RWPE1 (cell line): ENCODE measurements around the gene PDCL2.

Experiments
- CTCF ChIA-PET: fragments of 350-600 bp; sonication (Branson Sonifier 250); formaldehyde crosslinking; extraction: SDS; loops from one replicate; lab custom pipeline; 2021; lab: Yijun Ruan, JAX
- POLR2A ChIA-PET: fragments of 400-600 bp; formaldehyde crosslinking; extraction: SDS; loops from one replicate; lab custom pipeline; 2020; ENCODE audit warnings: antibody characterized with exemption; ENCODE audit not compliant: low non-redundant PET; lab: Yijun Ruan, JAX
- DNase-seq: peaks from one replicate; pipeline ENCODE4 v3.0.0; 2012; ENCODE audit warnings: low spot score
- H3K27ac ChIP-seq: fragments of 450-650 bp; 2 replicates; pipeline ENCODE4 v1.5.1; 2017
- TF ChIP-seq, protein P1 (sequence below): fragments of 450-650 bp; conservative IDR thresholded peaks from 2 replicates; pipeline ENCODE4 v1.5.1; 2017; ENCODE audit warnings: low read depth, mild to moderate bottlenecking

Gene PDCL2

DNA sequence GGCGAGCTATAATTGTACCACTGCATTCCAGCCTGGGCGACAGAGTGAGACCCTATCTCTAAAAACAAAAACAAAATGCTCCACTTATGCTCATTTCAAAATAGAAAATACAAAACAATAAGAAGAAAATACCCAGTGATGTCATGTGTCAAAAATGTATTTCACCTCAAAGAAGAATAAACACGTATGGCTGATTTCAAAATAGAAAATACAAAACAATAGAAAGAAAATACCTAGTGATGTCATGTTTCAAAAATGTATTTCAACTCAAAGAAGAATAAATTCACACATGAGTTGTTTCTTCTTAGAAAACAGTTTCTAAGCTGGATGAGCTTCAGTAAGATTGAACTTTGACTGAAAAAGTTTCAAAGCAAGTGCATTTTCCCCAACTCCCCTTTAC, 20.3 kb upstream of the PDCL2 start:
- TF ChIP-seq, protein P1, sequence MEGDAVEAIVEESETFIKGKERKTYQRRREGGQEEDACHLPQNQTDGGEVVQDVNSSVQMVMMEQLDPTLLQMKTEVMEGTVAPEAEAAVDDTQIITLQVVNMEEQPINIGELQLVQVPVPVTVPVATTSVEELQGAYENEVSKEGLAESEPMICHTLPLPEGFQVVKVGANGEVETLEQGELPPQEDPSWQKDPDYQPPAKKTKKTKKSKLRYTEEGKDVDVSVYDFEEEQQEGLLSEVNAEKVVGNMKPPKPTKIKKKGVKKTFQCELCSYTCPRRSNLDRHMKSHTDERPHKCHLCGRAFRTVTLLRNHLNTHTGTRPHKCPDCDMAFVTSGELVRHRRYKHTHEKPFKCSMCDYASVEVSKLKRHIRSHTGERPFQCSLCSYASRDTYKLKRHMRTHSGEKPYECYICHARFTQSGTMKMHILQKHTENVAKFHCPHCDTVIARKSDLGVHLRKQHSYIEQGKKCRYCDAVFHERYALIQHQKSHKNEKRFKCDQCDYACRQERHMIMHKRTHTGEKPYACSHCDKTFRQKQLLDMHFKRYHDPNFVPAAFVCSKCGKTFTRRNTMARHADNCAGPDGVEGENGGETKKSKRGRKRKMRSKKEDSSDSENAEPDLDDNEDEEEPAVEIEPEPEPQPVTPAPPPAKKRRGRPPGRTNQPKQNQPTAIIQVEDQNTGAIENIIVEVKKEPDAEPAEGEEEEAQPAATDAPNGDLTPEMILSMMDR = no peak
- ChIA-PET CTCF (no interaction called here), POLR2A (no interaction called here)
- H3K27ac ChIP-seq = peak overlapping the region; percentile 22; the same call in 1 of the 2 replicates
- DNase-seq = no peak

DNA sequence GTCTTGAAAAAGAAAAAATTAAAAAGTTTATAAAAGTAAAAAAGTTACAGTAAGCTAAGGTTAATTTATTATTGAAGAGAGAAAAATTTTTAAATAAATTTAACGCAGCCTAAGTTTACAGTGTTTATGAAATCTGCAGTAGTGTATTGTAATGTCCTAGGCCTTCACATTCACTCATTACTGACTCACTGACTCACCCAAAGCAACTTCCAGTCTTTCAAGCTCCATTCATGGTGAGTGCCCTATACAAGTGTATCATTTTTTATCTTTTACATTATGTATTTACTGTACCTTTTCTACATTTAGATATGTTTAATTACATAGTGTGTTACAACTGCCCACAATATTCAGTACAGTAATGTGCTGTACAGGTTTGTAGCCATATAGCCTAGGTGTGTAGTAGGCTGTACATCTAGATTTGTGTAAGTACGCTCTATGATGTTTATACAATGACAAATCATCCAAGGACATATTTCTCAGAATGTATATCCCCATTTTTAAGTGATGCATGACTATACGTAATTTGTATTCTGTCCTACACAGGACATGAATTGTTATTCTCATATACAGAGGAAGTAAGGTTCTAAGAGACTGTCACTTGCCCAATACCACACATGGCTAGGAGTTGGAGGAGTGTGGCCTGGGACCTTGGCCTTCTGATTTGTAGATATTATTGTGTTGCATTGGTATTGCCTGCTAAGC, 19.5 kb upstream of the PDCL2 start:
- peak overlapping the region; percentile 53 for H3K27ac ChIP-seq
- ChIA-PET CTCF (no interaction called here), POLR2A (no interaction called here)
- TF ChIP-seq, protein P1 = no peak
- no peak for DNase-seq

DNA sequence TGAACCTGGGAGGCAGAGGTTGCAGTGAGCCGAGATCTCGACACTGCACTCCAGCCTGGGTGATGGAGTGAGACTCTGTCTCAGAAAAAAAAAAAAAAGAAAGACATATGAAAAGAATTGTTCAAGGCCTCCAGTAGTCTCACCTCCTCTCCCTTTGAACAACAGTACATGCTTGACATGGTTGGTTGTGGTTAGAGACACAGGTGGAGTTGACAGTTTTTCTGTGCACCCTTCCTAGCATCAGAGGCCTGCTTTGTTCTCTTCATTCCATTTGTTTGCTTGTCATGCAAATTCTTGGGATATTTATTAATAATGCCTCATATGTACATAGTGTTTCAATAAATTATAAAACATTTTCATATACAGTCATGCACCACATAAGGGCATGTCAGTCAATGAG, 18.3 kb upstream of the PDCL2 start:
- H3K27ac ChIP-seq = peak overlapping the region; percentile 98
- DNase-seq = no peak
- CTCF ChIA-PET = interaction anchor here (0.6 to 1.2 kb wide), 3 partner anchors 8 to 304 kb away, joined by 3 to 4 read pairs (median 4); no protein-coding TSS in a partner anchor
- POLR2A ChIA-PET = interaction anchor here (0.6 kb wide), 1 partner anchor 222 kb away, joined by 4 read pairs; no protein-coding TSS in a partner anchor
- TF ChIP-seq, protein P1 = no peak

DNA sequence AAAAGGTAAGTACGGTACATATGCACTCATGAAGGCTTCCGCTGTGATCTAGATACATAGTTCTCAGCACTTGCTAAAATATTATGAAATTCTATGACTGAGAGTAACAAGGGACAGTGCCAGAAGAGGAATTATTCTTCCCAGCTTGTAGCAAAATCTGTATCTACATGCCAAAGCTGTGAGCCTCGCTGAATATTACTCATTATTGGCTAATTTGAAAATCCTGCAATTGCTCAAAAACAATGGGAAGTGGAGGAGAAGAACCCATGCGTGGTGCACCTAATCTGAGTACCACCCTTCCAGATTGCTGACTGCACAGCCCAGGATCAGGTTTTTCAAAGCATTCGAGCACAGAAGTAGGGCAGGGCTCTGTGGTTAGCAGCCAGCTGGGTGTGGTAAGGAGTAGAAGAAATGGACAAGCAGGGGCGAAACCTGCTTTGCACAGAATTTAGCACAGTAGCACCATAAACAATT, 17.4 kb upstream of the PDCL2 start:
- TF ChIP-seq, protein P1 = no peak
- POLR2A ChIA-PET = interaction anchor here (0.6 to 0.7 kb wide), 2 partner anchors 214 to 221 kb away, joined by 4 to 7 read pairs; no protein-coding TSS in a partner anchor
- H3K27ac ChIP-seq = peak overlapping the region; percentile 98

DNA sequence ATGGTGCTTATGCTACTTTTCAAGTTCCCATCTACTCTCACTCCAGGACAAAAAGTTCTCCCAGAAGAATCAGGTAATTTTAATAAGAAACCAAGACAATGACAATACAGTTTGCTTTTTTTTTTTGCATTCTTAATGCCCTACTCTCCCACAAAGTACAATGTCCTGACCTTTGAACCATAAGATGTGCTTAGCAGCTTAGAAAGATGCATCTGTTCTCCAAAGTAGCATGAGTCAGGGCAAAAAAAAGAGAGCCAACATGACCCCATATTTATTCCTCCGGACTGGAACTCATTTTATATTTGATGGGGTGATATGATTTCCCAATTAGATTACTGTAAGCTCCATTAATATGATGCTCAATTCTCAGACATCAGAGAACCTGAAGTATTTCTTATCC, 16.5 kb upstream of the PDCL2 start:
- TF ChIP-seq, protein P1 = no peak
- ChIA-PET CTCF (interaction anchor here (0.7 kb wide), 1 partner anchor 62 kb away, joined by 3 read pairs; the partner anchor contains the start of gene CLOCK), POLR2A (interaction anchor here (0.5 to 0.7 kb wide), 2 partner anchors 64 to 214 kb away, joined by 3 to 7 read pairs; no protein-coding TSS in a partner anchor)
- DNase-seq = no peak
- no peak overlapping the region for H3K27ac ChIP-seq

More for the DNA sequence above, 17.4 kb upstream of the PDCL2 start:
- peak; percentile 91 for DNase-seq
- CTCF ChIA-PET = interaction anchor here (0.6 to 1.2 kb wide), 4 partner anchors 9 to 161 kb away, joined by 3 to 4 read pairs (median 3); no protein-coding TSS in a partner anchor

DNA sequence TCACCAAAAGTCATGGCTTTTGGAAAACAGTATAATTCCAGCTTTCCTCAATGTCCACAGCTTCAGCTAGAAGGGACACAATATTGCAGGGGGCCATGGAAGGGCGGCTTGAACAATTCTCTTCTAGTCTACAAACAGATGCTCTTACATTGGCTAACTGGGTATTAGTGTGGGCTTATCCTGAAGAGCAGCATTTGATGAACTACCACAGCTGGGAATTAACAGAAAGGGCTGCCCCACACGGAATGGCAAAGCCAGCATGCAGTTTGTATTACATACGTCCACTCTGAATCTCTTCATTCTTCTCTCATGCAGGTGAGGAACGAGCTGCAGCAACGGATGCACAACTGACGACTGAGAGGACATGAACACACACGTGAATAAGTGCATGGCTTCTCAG, 13.0 kb upstream of the PDCL2 start:
- TF ChIP-seq, protein P1 = no peak
- DNase-seq = no peak
- H3K27ac ChIP-seq = no peak overlapping the region
- CTCF ChIA-PET = no interaction called here
- POLR2A ChIA-PET = no interaction called here
